Muscle of leg (tissue), 11 donors: ENCODE data around the gene HPS6. TPM values are rescaled to one million over a fixed set of nuclear protein-coding genes. Genes with fewer than 3 reads are reported as not detected.

ENCODE experiments used
- DNase-seq: peaks from one replicate; pipeline ENCODE4 v3.0.0; 2013
- H3K27ac ChIP-seq: one replicate; pipeline ENCODE4 v1.5.1; 2013; ENCODE audit warnings: mild to moderate bottlenecking, low read length, control low read depth
- H3K27me3 ChIP-seq: one replicate; pipeline ENCODE4 v1.6.1; 2013; ENCODE audit warnings: low read length; ENCODE audit not compliant: control insufficient read depth, insufficient read depth
- H3K36me3 ChIP-seq: one replicate; pipeline ENCODE4 v1.6.1; 2013; ENCODE audit warnings: low read length; ENCODE audit not compliant: control insufficient read depth, insufficient read depth
- H3K4me1 ChIP-seq: one replicate; pipeline ENCODE4 v1.6.1; 2013; ENCODE audit warnings: low read length; ENCODE audit not compliant: control insufficient read depth, insufficient read depth
- H3K4me3 ChIP-seq: one replicate; pipeline ENCODE4 v1.5.1; 2013; ENCODE audit warnings: low read length, control low read depth
- H3K9me3 ChIP-seq: replicated peaks from 2 replicates; pipeline ENCODE4 v1.6.1; 2013; ENCODE audit warnings: low read depth, low read length; ENCODE audit not compliant: control insufficient read depth
- WGBS: methylation state at CpG from one replicate; pipeline ENCODE4 v1.1.5; 2013; ENCODE audit warnings: missing lambda C conversion rate; ENCODE audit not compliant: insufficient coverage; 5-methylcytosine and 5-hydroxymethylcytosine counted together
- polyA plus RNA-seq, 8 donors: library from polyadenylated mRNA; unstranded; fragments of 120-200 nt; gene quantifications; one replicate each; pipeline versions ENCODE4 v1.2.1 to v1.2.3, GENCODE V29; 2013; ENCODE audit warnings: inconsistent platforms in 1 of 8, low replicate concordance in 1 of 8; ENCODE audit not compliant: insufficient read length in 8 of 8, insufficient read depth in 1 of 8
- total RNA-seq: library from RNA; stranded (reverse); fragments of 120-200 nt; gene quantifications from one replicate; pipeline ENCODE4 v1.2.4, GENCODE V29; 2013

Gene HPS6
- total and polyA plus RNA-seq, 9 donors = 9.7 to 11.2 (median 10.1) TPM

GRCh38 chr10:102067091-102067916 is 2.2 kb downstream of the HPS6 start:
- no peaks in the 10 kb centered on the region for H3K27me3 ChIP-seq
- WGBS = 84% methylated on average over 17 of the region's 18 CpGs
- H3K4me1 ChIP-seq = peaks cover 19% of the 10 kb centered on the region
- H3K4me3 ChIP-seq = no peak overlapping the region
- no peak for DNase-seq
- H3K27ac ChIP-seq = no peak overlapping the region
- no peaks in the 10 kb centered on the region for H3K9me3 ChIP-seq
- peaks cover 14% of the 10 kb centered on the region for H3K36me3 ChIP-seq

- peak; percentile 28 for DNase-seq
- 0% methylated on average over 1 of the region's 1 CpG for WGBS
Observed at GRCh38 chr10:102068216-102068615, 3.1 kb downstream of the HPS6 start.

DNA sequence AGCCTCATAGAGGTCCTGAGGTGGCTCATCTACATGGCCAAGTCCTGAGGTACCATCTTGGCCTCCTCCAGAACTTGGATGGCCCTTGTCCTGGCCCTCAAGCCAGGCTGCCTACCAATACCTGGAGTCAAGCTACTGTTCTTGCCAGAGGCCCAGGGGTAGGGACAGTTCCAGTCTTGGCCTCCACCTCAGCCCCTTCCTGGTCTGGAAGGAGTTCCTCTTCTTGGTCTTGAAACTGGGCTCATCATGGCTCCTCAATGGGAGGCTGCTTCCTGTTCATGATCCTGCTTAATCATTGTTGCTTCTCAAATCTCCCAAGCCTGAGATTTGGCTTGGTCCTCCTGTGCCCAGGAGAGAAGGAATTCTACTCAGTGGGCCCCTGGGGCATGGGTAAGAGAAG is 3.9 kb downstream of the HPS6 start:
- Histone ChIP-seq H3K36me3 (peaks cover 14% of the 10 kb centered on the region), H3K4me1 (peaks cover 19% of the 10 kb centered on the region), H3K27me3 (no peaks in the 10 kb centered on the region), H3K9me3 (no peaks in the 10 kb centered on the region), H3K4me3 (no peak overlapping the region), H3K27ac (no peak overlapping the region)
- DNase-seq = no peak

More at GRCh38 chr10:102068216-102068615, 3.1 kb downstream of the HPS6 start:
- no peak overlapping the region for H3K27ac ChIP-seq
- H3K4me1 ChIP-seq = peaks cover 19% of the 10 kb centered on the region
- H3K4me3 ChIP-seq = no peak overlapping the region
- peaks cover 14% of the 10 kb centered on the region for H3K36me3 ChIP-seq
- H3K27me3 ChIP-seq = no peaks in the 10 kb centered on the region
- no peaks in the 10 kb centered on the region for H3K9me3 ChIP-seq

DNA sequence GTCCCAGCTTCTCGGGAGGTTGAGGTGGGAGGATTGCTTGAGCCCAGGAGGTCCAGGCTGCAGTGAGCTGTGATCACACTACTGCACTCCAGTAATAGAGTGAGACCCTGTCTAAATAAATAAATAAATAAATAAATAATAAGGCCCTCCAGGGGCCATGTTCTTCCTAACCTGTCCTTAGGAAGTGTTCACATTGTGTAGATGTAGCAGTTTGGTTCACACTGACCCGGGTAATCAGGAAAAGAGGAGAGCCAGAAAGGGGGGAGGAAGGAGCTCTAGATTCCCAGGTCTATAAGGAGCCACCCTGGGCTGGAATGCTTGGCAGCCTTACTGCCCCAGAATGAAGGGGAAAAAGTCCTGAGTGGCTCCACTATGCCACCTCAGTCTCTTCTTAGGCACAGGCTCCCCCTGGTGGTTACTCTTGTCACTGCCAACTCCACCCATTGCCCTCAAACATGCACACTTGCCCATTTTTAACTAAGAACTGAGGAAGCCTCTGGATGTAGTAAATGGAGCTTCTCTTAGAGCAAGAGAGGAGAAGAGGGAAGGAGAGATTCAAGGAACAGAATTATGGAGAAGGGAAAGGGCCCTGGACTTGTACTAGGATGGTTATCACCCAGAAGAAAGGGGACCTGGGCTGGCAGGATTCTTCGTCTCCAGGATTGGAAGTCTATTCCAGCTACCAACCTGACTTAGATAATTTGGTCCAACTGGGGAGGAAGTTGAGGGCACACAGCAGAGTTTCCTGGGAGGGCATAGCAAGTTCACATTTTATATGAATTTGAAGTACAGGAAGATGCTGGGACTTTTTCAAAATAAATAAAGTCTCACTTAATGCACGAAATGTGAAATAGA is 7.8 kb downstream of the HPS6 start:
- H3K27me3 ChIP-seq = no peaks in the 10 kb centered on the region
- 17% methylated on average over 1 of the region's 4 CpGs for WGBS
- peak; percentile 74 for DNase-seq
- no peaks in the 10 kb centered on the region for H3K4me1 ChIP-seq
- H3K4me3 ChIP-seq = no peak overlapping the region
- H3K36me3 ChIP-seq = peaks cover 9% of the 10 kb centered on the region
- H3K27ac ChIP-seq = no peak overlapping the region
- H3K9me3 ChIP-seq = no peaks in the 10 kb centered on the region

DNA sequence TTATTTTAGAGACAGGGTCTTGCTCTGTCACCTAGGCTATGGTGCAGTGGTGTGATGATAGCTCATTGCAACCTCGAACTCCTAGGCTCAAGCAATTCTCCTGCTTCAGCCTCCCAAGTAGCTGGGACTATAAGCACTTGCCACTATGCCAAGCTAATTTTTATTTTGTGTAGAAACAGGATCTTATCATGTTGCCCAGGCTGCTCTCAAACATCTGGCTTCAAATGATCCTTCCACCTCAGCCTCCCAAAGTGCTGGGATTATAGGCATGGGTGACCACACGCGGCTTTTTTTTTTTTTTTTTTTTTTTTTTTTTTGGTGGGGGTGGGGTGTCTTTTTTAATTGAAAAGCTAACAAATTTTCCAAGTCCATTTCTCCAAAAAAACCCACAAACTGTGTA is 18.4 kb downstream of the HPS6 start:
- H3K27ac ChIP-seq = no peak overlapping the region
- H3K36me3 ChIP-seq = no peaks in the 10 kb centered on the region
- no peak overlapping the region for H3K4me3 ChIP-seq
- WGBS = no CpG with 5 or more reads among the region's 3 CpGs
- no peaks in the 10 kb centered on the region for H3K9me3 ChIP-seq
- H3K4me1 ChIP-seq = no peaks in the 10 kb centered on the region
- H3K27me3 ChIP-seq = no peaks in the 10 kb centered on the region
- no peak for DNase-seq

- WGBS = 80% methylated on average over 1 of the region's 3 CpGs
Observed at GRCh38 chr10:102085336-102085735, 20.2 kb downstream of the HPS6 start.

GRCh38 chr10:102086196-102086595 is 21.0 kb downstream of the HPS6 start:
- H3K27ac ChIP-seq = no peak overlapping the region
- H3K9me3 ChIP-seq = no peaks in the 10 kb centered on the region
- DNase-seq = no peak
- no peaks in the 10 kb centered on the region for H3K36me3 ChIP-seq
- H3K27me3 ChIP-seq = no peaks in the 10 kb centered on the region
- H3K4me3 ChIP-seq = no peak overlapping the region
- H3K4me1 ChIP-seq = no peaks in the 10 kb centered on the region
- 92% methylated on average over 2 of the region's 8 CpGs for WGBS

More at GRCh38 chr10:102085336-102085735, 20.2 kb downstream of the HPS6 start:
- no peaks in the 10 kb centered on the region for H3K4me1 ChIP-seq
- H3K27me3 ChIP-seq = no peaks in the 10 kb centered on the region
- H3K27ac ChIP-seq = no peak overlapping the region
- no peak overlapping the region for H3K4me3 ChIP-seq
- no peaks in the 10 kb centered on the region for H3K9me3 ChIP-seq
- DNase-seq = no peak
- no peaks in the 10 kb centered on the region for H3K36me3 ChIP-seq

- DNase-seq = no peak
- Histone ChIP-seq H3K27me3 (no peaks in the 10 kb centered on the region), H3K36me3 (no peaks in the 10 kb centered on the region), H3K9me3 (no peaks in the 10 kb centered on the region), H3K4me3 (no peak overlapping the region), H3K27ac (no peak overlapping the region), H3K4me1 (no peaks in the 10 kb centered on the region)
- no CpG with 5 or more reads among the region's 2 CpGs for WGBS
Observed at GRCh38 chr10:102090772-102091171, 25.6 kb downstream of the HPS6 start.

GRCh38 chr10:102096449-102096848 is 31.3 kb downstream of the HPS6 start:
- no peak overlapping the region for H3K27ac ChIP-seq
- no peaks in the 10 kb centered on the region for H3K27me3 ChIP-seq
- peaks cover 2% of the 10 kb centered on the region for H3K36me3 ChIP-seq
- WGBS = 93% methylated on average over 4 of the region's 7 CpGs
- no peak overlapping the region for H3K4me3 ChIP-seq
- H3K9me3 ChIP-seq = no peaks in the 10 kb centered on the region
- no peak for DNase-seq
- no peaks in the 10 kb centered on the region for H3K4me1 ChIP-seq

DNA sequence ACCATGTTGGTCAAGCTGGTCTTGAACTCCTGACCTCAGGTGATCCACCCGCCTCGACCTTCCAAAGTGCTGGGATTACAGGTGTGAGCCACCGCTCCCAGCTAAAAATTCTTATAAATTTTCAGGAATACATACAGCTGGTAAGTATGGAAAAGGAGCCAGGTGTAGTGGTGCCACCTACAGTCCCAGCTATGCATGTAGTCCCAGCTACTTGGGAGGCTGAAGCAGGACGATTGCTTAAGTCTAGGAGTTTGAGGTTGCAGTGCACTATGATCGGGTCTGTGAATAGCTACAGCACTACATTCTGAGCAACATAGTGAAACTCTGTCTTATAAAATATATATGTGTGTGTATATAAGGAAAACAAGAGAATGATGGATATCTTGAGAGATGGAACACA is 36.0 kb downstream of the HPS6 start:
- Histone ChIP-seq H3K36me3 (peaks cover 5% of the 10 kb centered on the region), H3K27ac (no peak overlapping the region), H3K9me3 (no peaks in the 10 kb centered on the region), H3K4me3 (no peak overlapping the region), H3K4me1 (peaks cover 4% of the 10 kb centered on the region), H3K27me3 (no peaks in the 10 kb centered on the region)
- WGBS = 93% methylated on average over 3 of the region's 5 CpGs
- no peak for DNase-seq
